Measurements from ENCODE around the gene APOBR.
"Not testable (repeated sequence)": the region's sequence is repeated elsewhere in the genome, so short reads cannot be mapped to it uniquely, and the experiment has no call there.

The APOBR gene

DNA sequence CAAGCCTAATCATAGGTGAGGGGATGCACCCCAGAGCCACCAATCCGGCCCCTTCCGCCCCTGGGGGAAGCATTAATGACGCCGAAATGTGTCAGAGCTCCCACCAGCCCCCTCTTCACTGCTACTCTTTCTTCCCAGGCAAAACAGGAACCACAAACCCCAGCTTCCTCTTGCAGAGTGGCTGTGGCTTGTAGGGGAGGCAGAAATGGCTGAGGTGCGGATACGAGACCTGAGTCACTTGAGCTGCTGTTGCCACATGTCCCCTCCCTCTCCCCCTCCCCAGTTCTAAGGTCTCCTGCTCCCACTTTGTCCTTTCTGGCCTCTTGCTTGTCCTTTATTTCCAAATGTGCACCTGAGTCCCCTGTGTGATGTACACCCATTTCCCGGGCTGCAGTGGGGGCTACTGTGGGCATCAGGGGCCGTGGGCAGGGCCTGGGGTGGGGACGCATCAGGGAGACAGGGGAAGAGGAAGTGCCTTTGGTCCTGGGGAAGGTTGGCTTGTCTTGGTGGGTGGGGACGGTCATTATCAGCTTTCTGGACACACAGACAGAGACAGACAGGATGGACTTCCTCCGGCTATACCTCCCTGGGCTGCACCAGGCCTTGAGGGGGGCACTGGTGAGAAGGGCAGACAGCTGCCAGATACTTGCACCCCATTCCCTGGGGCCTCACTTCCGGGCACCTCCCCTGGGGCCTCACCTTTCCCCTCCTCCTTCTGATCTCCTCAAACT lies at the start of gene APOBR:
Gene APOBR (plus strand): TSS at position 523 of the 731 bp plus-strand sequence. CDS start 39 bp downstream, at position 562.
- peak; percentile 93 for DNase-seq

DNA sequence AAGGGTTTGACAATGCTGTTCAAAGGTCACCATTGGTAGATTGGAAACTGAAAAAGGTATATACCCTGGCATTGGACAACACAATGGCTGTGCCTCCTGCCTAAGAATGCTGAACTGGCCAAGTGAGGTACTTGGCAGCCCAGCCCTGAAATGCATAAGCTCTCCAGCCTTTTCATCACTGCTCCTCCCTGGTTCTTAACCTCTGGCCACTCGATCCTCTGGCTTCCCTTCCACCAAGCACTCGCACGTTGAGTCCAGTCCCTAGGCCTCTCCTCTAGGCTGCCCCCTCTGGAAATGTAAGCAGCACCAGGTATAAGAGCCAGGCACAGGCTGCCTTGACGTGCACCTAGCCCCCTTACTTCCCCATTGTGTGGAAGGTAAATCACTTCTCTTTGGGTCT lies 48.1 kb upstream of the APOBR start:
- DNase-seq: not testable (repeated sequence)

GRCh38 chr16:28447081-28447480 lies 47.4 kb upstream of the APOBR start:
- not testable (repeated sequence) for DNase-seq

DNA sequence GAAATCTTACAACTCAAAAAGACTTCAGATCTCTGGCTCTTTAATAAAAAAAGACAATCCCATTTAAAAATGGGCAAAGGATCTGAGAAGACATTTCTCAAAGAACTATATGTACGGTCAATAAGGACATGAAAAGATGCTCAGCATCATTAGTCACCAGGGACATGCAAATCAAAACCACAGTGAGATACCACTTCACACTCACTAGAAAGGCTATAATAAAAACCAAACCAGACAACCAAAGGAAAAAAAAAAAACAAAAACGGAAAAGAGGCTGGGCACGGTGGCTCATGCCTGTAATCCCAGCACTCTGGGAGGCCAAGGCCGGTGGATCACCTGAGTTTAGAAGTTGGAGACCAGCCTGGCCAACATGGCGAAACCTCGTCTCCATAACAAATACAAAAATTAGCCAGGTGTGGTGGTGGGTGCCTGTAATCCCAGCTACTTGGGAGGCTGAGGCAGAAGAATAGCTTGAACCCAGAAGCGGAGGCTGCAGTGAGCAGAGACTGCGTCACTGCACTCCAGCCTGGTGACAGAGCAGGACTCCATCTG lies 20.7 kb upstream of the APOBR start:
- DNase-seq: no peak

DNA sequence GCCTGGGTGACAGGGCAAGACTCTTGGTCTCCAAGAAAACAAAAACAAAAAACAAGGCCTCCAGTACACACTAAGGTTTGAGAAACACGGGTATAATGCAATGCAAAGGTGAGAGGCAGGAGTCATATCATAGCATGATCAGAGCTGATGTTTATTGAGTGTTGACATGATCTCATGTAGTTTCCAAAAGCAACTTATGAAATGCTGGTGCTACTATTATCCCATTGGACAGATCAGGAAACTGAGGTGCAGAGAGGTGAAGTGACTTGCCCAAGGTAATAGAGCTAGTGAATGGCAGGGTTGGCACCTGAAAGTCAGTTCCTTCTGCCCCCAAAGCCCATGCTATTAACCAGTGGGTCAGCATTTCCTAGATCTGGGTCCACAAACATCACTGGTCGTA lies 19.2 kb upstream of the APOBR start:
- no peak for DNase-seq

- DNase-seq: no peak
Observed at GRCh38 chr16:28477311-28477920, 17.0 kb upstream of the APOBR start.

GRCh38 chr16:28478506-28479180 lies 15.8 kb upstream of the APOBR start:
- no peak for DNase-seq

- DNase-seq: no peak
Observed at GRCh38 chr16:28482026-28482425, 12.4 kb upstream of the APOBR start.

DNA sequence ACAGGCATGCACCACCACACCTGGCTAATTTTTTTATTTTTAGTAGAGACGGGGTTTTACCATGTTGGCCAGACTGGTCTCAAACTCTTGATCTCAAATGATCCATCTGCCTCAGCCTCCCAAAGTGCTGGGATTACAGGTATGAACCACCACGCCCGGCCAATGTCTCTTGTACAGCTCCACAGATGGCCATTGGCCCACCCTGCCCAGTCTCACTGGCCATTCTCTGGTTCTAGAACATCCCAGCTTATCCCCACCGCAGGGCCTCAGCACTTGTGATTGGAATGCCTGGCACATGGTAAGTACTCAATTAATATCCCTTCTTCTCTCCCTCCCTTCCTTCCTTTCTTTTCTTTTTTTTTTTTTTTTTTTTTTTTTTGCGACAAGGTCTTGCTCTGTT lies 11.1 kb upstream of the APOBR start:
- DNase-seq: not testable (repeated sequence)

- no peak for DNase-seq
Observed at GRCh38 chr16:28486266-28486665, 8.2 kb upstream of the APOBR start.

DNA sequence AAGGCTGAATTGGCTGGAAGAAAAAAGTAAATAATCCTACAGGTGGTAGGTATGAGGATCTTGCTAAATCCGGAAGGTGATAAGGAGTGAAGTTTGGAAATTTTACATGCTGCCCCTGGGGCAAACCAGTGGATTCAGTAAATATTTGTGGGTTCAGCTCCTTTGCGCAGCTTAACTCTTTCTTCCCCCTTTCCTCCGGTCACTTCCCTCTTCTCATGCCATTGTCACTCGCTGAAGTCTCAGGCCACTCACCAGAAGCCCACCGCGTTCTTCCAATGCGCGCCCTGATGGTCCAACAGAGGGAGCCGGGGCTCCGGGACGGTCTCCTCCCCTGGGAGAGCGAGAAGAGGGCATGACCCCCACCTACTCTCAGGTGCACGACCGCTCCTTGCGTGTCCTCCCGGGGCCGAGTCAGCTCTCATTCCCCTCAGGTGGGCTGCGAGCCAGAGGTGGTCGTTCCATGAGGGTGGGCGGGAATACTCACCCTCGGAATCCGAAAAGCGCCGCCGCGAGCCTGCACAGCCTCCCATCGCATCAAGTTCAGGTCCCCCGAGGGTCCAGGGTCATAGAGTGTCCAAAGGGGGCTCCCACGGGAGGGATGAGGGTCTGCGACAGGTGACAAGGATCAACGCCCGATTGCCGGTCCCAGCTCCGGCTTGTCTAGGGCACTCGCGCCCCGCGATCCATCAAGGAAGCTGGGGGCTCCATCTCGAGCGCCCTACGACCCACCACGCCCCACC lies 3.0 kb upstream of the APOBR start:
- peak; percentile 70 for DNase-seq

- DNase-seq: peak; percentile 94
Observed at GRCh38 chr16:28491970-28492474, 2.4 kb upstream of the APOBR start, which contains the start of gene CLN3. CLN3 (minus strand) TSS chr16:28492074; CDS start chr16:28491759, 315 bp downstream.

DNA sequence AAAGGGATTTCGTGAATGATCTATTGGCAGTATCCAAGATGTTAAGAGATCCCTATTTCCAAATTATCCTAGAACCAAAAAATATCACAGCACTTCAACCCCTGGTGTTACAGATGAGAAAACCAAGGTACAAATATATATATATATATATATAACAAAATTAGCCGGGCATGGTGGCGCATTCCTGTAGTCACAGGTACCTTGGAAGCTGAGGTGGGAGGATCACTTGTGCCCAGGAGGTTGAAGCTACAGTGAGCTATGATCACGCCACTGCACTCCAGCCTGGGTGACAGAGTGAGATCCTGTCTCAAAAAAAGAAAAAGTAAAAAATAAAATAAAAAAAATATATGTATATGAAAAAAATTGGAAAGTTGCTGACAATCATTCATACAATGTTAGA lies 1.9 kb upstream of the APOBR start:
- DNase-seq: no peak

DNA sequence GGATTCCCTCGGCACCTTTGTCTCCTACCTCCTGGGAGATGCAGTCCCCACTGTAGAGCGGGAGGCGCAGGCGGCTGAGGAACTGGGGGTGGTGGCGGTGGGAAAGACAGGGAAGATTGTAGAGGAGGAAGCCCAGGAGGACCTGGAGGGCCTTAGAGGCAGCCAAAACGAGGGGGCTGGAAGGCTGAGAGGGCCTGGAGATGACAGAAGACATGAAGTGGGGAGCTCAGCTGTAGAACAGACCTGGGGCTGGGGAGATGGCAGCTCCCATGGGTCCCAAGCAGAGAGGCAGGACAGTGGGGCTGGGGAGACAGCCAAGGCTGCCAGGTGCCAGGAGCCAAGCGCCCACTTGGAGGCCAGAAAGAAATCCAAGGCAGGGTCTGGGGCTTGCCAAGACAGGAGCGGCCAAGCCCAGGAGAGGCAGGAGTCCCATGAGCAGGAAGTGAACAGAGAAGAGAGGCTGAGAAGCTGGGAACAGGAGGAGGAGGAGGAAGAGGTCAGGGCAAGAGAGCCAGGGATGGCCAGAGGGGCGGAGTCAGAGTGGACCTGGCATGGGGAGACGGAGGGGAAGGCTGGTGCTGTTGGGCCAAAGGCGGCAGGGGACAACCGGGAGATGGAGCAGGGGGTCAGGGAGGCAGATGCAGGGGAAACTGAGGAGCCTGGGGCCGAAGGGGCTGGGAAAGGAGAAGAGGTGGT lies 803 bp downstream of the APOBR start:
- DNase-seq: no peak

DNA sequence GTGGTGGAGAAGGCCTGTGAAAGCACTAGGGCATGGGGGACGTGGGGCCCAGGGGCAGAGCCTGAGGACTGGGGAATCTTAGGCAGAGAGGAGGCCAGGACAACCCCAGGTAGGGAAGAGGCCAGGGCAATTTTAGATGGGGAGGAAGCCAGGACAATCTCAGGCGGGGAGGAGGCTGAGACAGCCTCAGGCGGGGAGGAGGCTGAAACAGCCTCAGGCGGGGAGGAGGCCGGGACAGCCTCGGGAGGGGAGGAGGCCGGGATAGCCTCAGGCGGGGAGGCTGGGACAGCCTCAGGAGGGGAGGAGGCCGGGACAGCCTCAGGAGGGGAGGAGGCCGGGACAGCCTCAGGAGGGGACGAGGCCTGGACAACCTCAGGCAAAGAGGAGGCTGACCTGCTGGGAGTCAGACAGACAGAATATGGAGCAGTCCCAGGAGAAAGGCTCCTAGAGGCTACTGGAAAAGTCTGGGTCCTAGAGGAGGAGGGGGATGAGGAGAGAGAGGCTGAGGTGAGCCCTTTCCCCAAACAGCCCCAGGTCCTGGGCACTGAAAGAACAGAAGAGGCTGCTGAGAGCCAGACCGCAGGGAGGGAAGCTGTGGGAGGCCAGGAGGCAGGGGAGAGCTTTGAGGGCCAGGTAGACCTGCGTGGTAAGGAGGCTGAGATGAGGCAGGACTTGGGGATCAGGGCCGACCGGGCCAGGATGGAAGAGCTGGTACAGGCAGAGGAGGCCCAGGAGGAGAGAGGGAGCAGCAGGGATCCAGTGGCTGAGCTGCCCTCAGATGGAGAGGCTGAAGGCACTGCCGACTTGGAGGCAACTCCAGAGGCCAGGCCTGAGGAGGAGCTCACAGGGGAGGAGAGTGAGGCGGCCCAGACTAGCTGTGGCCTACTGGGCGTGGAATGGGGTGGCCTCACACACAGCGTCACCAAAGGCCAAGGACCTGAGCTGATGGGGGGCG lies 1.6 kb downstream of the APOBR start:
- DNase-seq: no peak

GRCh38 chr16:28496844-28497243 lies 2.4 kb downstream of the APOBR start:
- no peak for DNase-seq

DNA sequence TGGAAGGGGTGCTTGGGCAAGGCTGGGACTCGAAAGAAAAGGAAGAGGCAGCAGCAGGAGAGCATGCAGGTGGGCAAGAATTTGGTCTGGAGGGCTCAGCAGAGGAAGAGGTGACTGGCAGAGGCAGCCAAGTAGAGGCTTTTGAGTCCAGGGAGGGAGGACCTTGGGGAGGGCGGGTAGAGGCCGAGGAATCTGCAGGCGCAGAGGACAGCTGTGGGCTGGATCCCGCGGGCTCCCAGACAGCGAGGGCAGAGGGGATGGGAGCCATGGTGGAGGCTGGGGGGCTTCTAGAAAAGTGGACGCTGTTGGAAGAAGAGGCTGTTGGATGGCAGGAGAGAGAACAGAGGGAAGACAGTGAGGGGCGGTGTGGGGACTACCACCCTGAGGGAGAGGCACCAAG lies 2.9 kb downstream of the APOBR start:
- no peak for DNase-seq

DNA sequence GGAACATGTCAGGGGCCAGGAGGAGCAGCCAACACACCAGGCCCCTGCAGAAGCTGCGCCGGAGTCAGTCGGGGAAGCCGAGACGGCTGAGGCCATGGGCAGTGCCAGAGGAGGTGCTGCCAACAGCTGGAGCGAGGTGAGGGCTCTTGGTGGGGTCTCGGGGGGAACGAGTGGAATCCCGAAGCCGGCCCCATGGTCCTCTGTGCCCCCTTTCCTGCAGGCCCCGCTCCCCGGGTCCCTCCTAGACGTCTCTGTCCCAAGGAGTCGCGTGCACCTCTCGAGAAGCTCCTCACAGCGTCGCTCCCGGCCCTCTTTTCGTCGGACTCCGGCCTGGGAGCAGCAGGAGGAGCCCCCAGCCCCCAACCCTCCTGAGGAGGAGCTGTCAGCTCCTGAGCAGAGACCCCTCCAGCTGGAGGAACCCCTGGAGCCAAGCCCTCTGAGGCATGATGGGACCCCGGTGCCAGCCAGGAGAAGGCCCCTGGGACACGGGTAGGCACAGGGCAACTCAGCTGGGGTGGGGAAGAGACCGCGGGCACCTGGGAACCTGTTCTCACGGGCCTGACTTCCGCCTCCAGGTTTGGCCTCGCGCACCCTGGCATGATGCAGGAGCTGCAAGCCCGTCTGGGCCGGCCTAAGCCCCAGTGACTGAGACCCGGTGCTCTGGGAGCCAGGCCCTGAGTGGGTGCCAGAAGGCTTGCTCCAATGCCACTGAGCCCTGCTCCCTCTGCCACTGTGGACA lies 3.6 kb downstream of the APOBR start:
- no peak for DNase-seq

GRCh38 chr16:28498666-28499381 lies 4.4 kb downstream of the APOBR start:
- no peak for DNase-seq

Data from activated effector memory CD4-positive, alpha-beta T cell treated with anti-CD3 and anti-CD28 coated beads, Interleukin-2, amount 50 U/mL, for 16 hours (primary cell).